ENCODE measurements around the gene RTN4RL2.

- TF ChIP-seq CTCF (conservative IDR thresholded peaks at IDR 0.05), result no peak
- TF ChIP-seq EZH2 (IDR thresholded peaks at IDR 0.05; ENCODE audit: low read depth), result no peak
Measured at GRCh38 chr11:57487920-57488659, 27.8 kb downstream of the RTN4RL2 start.

All from PC-9 (cell line).